ENCODE results near the gene CLMN. TPM values are rescaled to one million over a fixed set of nuclear protein-coding genes. Genes with fewer than 3 reads are reported as not detected.

The CLMN gene
- total and polyA plus RNA-seq, 9 of the 15 experiments (the other 6 are each of a cell fraction or from before 2014, with no cell fraction given), result 0.01 to 0.18 (median 0.07) TPM; not detected in 4

DNA sequence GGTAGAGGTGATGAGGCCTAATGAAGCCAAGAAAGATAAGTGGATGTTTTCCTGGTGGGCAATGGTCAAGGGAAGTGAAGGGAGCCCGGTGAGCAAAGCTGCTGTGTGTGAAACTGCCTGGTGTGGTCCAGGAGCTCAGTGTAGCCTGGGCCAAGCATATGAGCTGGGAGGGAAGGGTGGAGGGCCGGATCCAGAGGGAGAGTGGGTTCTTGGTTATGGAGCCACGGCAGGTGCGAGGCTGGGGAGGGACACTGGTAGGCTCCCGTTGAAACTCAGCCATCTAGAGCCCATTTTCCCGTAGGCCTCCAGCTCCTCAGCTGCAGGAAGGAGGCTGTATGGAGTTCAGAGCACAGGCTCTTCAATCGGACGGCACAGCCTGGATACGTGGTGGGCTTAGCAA, 10.2 kb upstream of the CLMN start:
- in situ Hi-C loops (cut with MboI), result no loop called here
- intact Hi-C loops (cut with micrococcal nuclease), result no loop called here
- CTCF ChIA-PET (ENCODE audit: low intra/inter-chr PET ratio), result no interaction called here
- TF ChIP-seq ZNF134 (CRISPR knock-in tag; conservative IDR thresholded peaks at IDR 0.05), result no peak
- TF ChIP-seq ZNF311 (CRISPR knock-in tag; IDR thresholded peaks at IDR 0.05), result no peak
- TF ChIP-seq, protein P1, sequence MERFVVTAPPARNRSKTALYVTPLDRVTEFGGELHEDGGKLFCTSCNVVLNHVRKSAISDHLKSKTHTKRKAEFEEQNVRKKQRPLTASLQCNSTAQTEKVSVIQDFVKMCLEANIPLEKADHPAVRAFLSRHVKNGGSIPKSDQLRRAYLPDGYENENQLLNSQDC (CRISPR knock-in tag; IDR thresholded peaks at IDR 0.05), result no peak
- no peak for TF ChIP-seq KAT2B (IDR thresholded peaks at IDR 0.05; ENCODE audit: low read depth, low read length)
- TF ChIP-seq, protein P2, sequence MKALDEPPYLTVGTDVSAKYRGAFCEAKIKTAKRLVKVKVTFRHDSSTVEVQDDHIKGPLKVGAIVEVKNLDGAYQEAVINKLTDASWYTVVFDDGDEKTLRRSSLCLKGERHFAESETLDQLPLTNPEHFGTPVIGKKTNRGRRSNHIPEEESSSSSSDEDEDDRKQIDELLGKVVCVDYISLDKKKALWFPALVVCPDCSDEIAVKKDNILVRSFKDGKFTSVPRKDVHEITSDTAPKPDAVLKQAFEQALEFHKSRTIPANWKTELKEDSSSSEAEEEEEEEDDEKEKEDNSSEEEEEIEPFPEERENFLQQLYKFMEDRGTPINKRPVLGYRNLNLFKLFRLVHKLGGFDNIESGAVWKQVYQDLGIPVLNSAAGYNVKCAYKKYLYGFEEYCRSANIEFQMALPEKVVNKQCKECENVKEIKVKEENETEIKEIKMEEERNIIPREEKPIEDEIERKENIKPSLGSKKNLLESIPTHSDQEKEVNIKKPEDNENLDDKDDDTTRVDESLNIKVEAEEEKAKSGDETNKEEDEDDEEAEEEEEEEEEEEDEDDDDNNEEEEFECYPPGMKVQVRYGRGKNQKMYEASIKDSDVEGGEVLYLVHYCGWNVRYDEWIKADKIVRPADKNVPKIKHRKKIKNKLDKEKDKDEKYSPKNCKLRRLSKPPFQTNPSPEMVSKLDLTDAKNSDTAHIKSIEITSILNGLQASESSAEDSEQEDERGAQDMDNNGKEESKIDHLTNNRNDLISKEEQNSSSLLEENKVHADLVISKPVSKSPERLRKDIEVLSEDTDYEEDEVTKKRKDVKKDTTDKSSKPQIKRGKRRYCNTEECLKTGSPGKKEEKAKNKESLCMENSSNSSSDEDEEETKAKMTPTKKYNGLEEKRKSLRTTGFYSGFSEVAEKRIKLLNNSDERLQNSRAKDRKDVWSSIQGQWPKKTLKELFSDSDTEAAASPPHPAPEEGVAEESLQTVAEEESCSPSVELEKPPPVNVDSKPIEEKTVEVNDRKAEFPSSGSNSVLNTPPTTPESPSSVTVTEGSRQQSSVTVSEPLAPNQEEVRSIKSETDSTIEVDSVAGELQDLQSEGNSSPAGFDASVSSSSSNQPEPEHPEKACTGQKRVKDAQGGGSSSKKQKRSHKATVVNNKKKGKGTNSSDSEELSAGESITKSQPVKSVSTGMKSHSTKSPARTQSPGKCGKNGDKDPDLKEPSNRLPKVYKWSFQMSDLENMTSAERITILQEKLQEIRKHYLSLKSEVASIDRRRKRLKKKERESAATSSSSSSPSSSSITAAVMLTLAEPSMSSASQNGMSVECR (CRISPR knock-in tag; IDR thresholded peaks at IDR 0.05), result no peak
- TF ChIP-seq, protein P3, sequence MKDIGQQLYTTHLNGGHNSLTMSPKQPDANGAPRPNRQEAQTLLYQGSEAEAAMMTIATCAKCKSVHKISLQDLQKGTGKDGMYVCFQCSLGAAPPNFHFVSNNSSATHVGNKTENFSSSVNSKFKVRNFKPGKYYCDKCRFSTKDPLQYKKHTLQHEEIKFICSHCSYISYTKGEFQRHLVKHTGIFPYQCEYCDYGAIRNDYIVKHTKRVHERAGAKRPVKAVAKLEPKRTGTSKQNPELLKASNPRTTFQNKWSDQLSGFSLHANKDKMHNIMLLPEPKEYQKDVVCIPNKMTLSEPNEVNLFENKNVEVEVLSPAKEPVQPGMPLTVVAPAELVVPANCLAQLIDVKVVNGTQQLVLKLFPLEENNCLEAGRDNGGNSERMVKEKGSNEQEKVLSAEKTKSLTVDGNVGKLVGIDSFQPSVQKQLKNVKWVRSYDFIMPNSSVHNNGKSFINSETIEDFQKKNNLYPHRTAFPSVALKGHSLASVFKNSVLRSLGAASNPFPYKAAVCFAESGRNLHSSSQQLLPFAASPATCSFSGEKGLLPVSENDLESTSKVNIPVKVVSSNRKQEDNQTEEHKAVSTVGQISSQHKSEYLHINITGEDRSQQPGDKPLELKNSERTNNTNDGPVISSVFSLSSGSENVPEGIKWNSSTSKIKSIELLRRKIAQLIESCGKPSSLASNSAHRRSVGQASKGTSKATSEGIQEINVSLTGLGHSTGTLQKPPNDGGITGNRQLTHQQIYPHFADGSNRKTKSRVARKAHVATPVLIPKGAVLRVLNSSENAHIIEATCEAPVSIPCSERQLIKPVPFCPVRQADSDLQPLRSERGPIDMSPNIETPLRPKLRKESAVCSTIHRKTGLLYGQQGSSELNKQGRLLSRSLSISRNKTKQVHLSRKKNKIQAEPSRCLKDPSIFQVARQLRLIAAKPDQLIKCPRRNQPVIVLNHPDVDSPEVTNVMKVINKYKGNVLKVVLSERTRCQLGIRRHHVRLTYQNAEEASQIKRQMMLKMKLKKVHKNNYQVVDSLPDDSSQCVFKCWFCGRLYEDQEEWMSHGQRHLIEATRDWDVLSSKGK (CRISPR knock-in tag; IDR thresholded peaks at IDR 0.05), result no peak
- no peak for TF ChIP-seq BRD9 (IDR thresholded peaks at IDR 0.05; ENCODE audit: low read depth, partially characterized antibody)
- TF ChIP-seq, protein P4, sequence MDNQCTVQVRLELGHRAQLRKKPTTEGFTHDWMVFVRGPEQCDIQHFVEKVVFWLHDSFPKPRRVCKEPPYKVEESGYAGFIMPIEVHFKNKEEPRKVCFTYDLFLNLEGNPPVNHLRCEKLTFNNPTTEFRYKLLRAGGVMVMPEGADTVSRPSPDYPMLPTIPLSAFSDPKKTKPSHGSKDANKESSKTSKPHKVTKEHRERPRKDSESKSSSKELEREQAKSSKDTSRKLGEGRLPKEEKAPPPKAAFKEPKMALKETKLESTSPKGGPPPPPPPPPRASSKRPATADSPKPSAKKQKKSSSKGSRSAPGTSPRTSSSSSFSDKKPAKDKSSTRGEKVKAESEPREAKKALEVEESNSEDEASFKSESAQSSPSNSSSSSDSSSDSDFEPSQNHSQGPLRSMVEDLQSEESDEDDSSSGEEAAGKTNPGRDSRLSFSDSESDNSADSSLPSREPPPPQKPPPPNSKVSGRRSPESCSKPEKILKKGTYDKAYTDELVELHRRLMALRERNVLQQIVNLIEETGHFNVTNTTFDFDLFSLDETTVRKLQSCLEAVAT (IDR thresholded peaks at IDR 0.05), result no peak
- no peak for TF ChIP-seq SRF (CRISPR knock-in tag; IDR thresholded peaks at IDR 0.05)
- no peak for TF ChIP-seq MYC (IDR thresholded peaks at IDR 0.05; ENCODE audit: low read depth, low read length)
- no peak for TF ChIP-seq MYC (CRISPR knock-in tag; IDR thresholded peaks at IDR 0.05; ENCODE audit: borderline replicate concordance, low read depth)

More for the DNA sequence above, 10.2 kb upstream of the CLMN start:
- POLR2A ChIA-PET, result no interaction called here
- BruUV-seq (replicated peaks), result no TSS peak
- FAIRE-seq (no peak), ATAC-seq (no peak), DNase-seq (ENCODE audit: extremely low read depth in 1 of 4, low spot score in 3 of 4) (no peak)
- Histone ChIP-seq H3K4me2 (ENCODE audit: insufficient read depth, low read length) (no peak overlapping the region), H3K36me3 (ENCODE audit: control insufficient read depth, insufficient read depth, low read length) (no peaks in the 10 kb centered on the region), H3K27ac (ENCODE audit: extremely low read depth, low read depth, low read length) (no peak overlapping the region), H3K27me3 (ENCODE audit: control insufficient read depth in 2 of 2, insufficient read depth in 2 of 2, low read length in 2 of 2) (peaks cover 2 to 7% of the 10 kb centered on the region in 2 experiments; a peak in 1 of 5 replicates), H3K9me3 (replicated peaks; ENCODE audit: control insufficient read depth, insufficient read depth, low read depth, low read length) (no peaks in the 10 kb centered on the region), H2AFZ (ENCODE audit: low read depth, low read length) (no peak overlapping the region), H4K20me1 (replicated peaks; ENCODE audit: control insufficient read depth, insufficient read depth, low read length) (no peaks in the 10 kb centered on the region), H3K79me2 (ENCODE audit: control insufficient read depth, insufficient read depth, low read length) (no peaks in the 10 kb centered on the region), H3K4me3 (no peak overlapping the region), H3K4me1 (replicated peaks in 1 of 2; ENCODE audit: control insufficient read depth in 2 of 2, insufficient read depth in 2 of 2, low read length in 2 of 2) (no peaks in the 10 kb centered on the region), H3K9me1 (ENCODE audit: control insufficient read depth, insufficient read depth, low read length) (no peaks in the 10 kb centered on the region), H3K9ac (ENCODE audit: insufficient read depth in 1 of 2, low read depth in 2 of 2, low read length in 2 of 2) (no peak overlapping the region)
- 0% methylated on average over 9 of the region's 9 CpGs for WGBS (ENCODE audit: insufficient coverage, low coverage, missing lambda C conversion rate)

Measured in K562 (cell line).